Naive thymus-derived CD4-positive, alpha-beta T cell (primary cell): ENCODE measurements around the gene DSTN. TPM values are rescaled to one million over a fixed set of nuclear protein-coding genes. Genes with fewer than 3 reads are reported as not detected.
A peak's percentile ranks its signal among the peaks of the same experiment; 100 is the strongest.

Source experiments
- ATAC-seq: fragments of 150-1000 bp; cut with Tn5 transposase; 2 replicates; pipeline ENCODE4 v1.10.0; 2021; ENCODE audit warnings: mild to moderate bottlenecking, moderate library complexity
- CTCF ChIA-PET: fragments of 350-600 bp; sonication (Branson Sonifier 250); formaldehyde crosslinking; loops from one replicate; lab custom pipeline; 2021; ENCODE audit warnings: antibody characterized with exemption; lab: Charles Lee
- POLR2A ChIA-PET: fragments of 350-600 bp; sonication (Branson Sonifier 250); formaldehyde crosslinking; loops from one replicate; lab custom pipeline; 2021; ENCODE audit warnings: antibody characterized with exemption, inconsistent platforms; lab: Charles Lee
- DNase-seq, 9 donors: peaks; one replicate each; pipeline versions ENCODE4 v3.0.0 to v3.0.0-alpha.2; 2020 to 2022; ENCODE audit warnings: mixed read lengths in 1 of 9
- H3K27ac ChIP-seq: one replicate; pipeline ENCODE4 v1.7.0; 2013; ENCODE audit warnings: mild to moderate bottlenecking, low read depth, low read length, moderate library complexity
- H3K27me3 ChIP-seq, 2 donors: one replicate each; pipeline ENCODE4 v1.7.0; 2013; ENCODE audit warnings: low read length in 2 of 2, mild to moderate bottlenecking in 2 of 2, moderate library complexity in 2 of 2; ENCODE audit not compliant: control insufficient read depth in 2 of 2, insufficient read depth in 2 of 2
- H3K36me3 ChIP-seq, 3 experiments: 1 replicate in 2 of 3; 2 replicates in 1 of 3; pipeline ENCODE4 v1.7.0; 2013; ENCODE audit warnings: low read length in 3 of 3, mild to moderate bottlenecking in 3 of 3, moderate library complexity in 1 of 3; ENCODE audit not compliant: insufficient read depth in 3 of 3, control insufficient read depth in 2 of 3
- H3K4me1 ChIP-seq, 2 donors: one replicate each; pipeline ENCODE4 v1.7.0; 2013; ENCODE audit warnings: low read length in 2 of 2, mild to moderate bottlenecking in 2 of 2, moderate library complexity in 1 of 2; ENCODE audit not compliant: control insufficient read depth in 2 of 2, insufficient read depth in 2 of 2
- H3K4me3 ChIP-seq: 2 replicates; pipeline ENCODE4 v1.7.0; 2013; ENCODE audit warnings: mild to moderate bottlenecking, low read length
- H3K9me3 ChIP-seq, 3 experiments: 1 replicate in 2 of 3; 2 replicates in 1 of 3; pipeline ENCODE4 v1.7.0; 2013; ENCODE audit warnings: low read length in 3 of 3; ENCODE audit not compliant: control insufficient read depth in 2 of 3
- H3K27ac Mint-ChIP-seq, 9 donors: one replicate each; pipeline ENCODE4 v1.8.0; 2020 to 2022; ENCODE audit warnings: mixed read lengths in 9 of 9, mild to moderate bottlenecking in 8 of 9, moderate library complexity in 5 of 9, inconsistent platforms in 2 of 9
- H3K27me3 Mint-ChIP-seq, 5 donors: one replicate each; pipeline ENCODE4 v1.8.0; 2021 to 2022; ENCODE audit warnings: mixed read lengths in 5 of 5, mild to moderate bottlenecking in 1 of 5
- H3K36me3 Mint-ChIP-seq, 5 donors: one replicate each; pipeline ENCODE4 v1.8.0; 2020 to 2022; ENCODE audit warnings: mixed read lengths in 5 of 5, mild to moderate bottlenecking in 3 of 5, inconsistent platforms in 1 of 5
- H3K4me1 Mint-ChIP-seq, 7 donors: one replicate each; pipeline ENCODE4 v1.8.0; 2020 to 2022; ENCODE audit warnings: mixed read lengths in 7 of 7, mild to moderate bottlenecking in 3 of 7, inconsistent platforms in 1 of 7
- H3K4me3 Mint-ChIP-seq, 10 donors: one replicate each; pipeline ENCODE4 v1.8.0; 2020 to 2022; ENCODE audit warnings: mild to moderate bottlenecking in 10 of 10, mixed read lengths in 10 of 10, moderate library complexity in 6 of 10, inconsistent platforms in 2 of 10
- H3K9me3 Mint-ChIP-seq, 11 donors: one replicate each; pipeline ENCODE4 v1.8.0; 2020 to 2022; ENCODE audit warnings: mixed read lengths in 11 of 11, mild to moderate bottlenecking in 4 of 11, inconsistent platforms in 1 of 11, moderate library complexity in 1 of 11
- intact Hi-C, 2 donors: fragments of 100-400 bp; cut with micrococcal nuclease; formaldehyde crosslinking; loops; one replicate each; pipeline ENCODE4 v1.15.1; 2023
- polyA plus RNA-seq, 2 donors: library from polyadenylated mRNA; unstranded; fragments of 300-500 nt; fragmentation: Illumina TruSeq; gene quantifications; one replicate each; pipeline ENCODE4 v1.2.3, GENCODE V29; 2021
- total RNA-seq, 6 experiments: library from RNA in 5 of 6; stranded (reverse) in 5 of 6; gene quantifications; 1 replicate in 5 of 6; 2 replicates in 1 of 6; pipeline ENCODE4 v1.2.3 and lab custom pipeline; 2021 to 2026

Gene DSTN
- total and polyA plus RNA-seq, 7 experiments from 2014 or later: 28.7 to 113 (median 38.7) TPM

- Mint-ChIP-seq H3K27me3 (peaks cover 0 to 15% (median 0%) of the 10 kb centered on the region in 5 donors), H3K27ac (no peak overlapping the region), H3K4me1 (peaks cover 0 to 21% (median 2%) of the 10 kb centered on the region in 7 donors), H3K9me3 (peaks cover 0 to 3% (median 0%) of the 10 kb centered on the region in 11 donors), H3K36me3 (no peaks in the 10 kb centered on the region), H3K4me3 (no peak overlapping the region)
- ATAC-seq (no peak), DNase-seq (no peak)
- H3K27me3 ChIP-seq: no peaks in the 10 kb centered on the region
- no peaks in the 10 kb centered on the region for H3K4me1 ChIP-seq
- no peak overlapping the region for H3K4me3 ChIP-seq
- H3K36me3 ChIP-seq: no peaks in the 10 kb centered on the region
- POLR2A ChIA-PET: interaction anchor here (0.7 kb wide), 1 partner anchor 9 kb away, joined by 4 read pairs; no protein-coding TSS in a partner anchor
- intact Hi-C loops: no loop called here
- H3K27ac ChIP-seq: no peak overlapping the region
- CTCF ChIA-PET: no interaction called here
- H3K9me3 ChIP-seq: no peaks in the 10 kb centered on the region
Measured at GRCh38 chr20:17562804-17563305, 7.0 kb upstream of the DSTN start.

GRCh38 chr20:17565169-17565845 lies 4.6 kb upstream of the DSTN start:
- H3K4me3 ChIP-seq: no peak overlapping the region
- no peaks in the 10 kb centered on the region for H3K9me3 ChIP-seq
- peaks cover 0 to 8% (median 0%) of the 10 kb centered on the region in 3 experiments for H3K36me3 ChIP-seq
- ChIA-PET CTCF (no interaction called here), POLR2A (no interaction called here)
- no peak for DNase-seq
- H3K27ac ChIP-seq: no peak overlapping the region
- no peaks in the 10 kb centered on the region for H3K27me3 ChIP-seq
- Mint-ChIP-seq H3K9me3 (peaks cover 0 to 3% (median 0%) of the 10 kb centered on the region in 11 donors), H3K4me3 (no peak overlapping the region), H3K4me1 (peaks cover 0 to 11% (median 5%) of the 10 kb centered on the region in 7 donors), H3K27ac (no peak overlapping the region), H3K36me3 (peaks cover 0 to 4% (median 0%) of the 10 kb centered on the region in 5 donors), H3K27me3 (peaks cover 0 to 21% (median 0%) of the 10 kb centered on the region in 5 donors)
- no peak for ATAC-seq
- intact Hi-C loops: no loop called here
- H3K4me1 ChIP-seq: no peaks in the 10 kb centered on the region

- Histone ChIP-seq H3K27me3 (no peaks in the 10 kb centered on the region), H3K4me1 (peaks cover 5% of the 10 kb centered on the region in 2 donors), H3K27ac (no peak overlapping the region), H3K9me3 (no peaks in the 10 kb centered on the region), H3K4me3 (no peak overlapping the region), H3K36me3 (peaks cover 0 to 10% (median 0%) of the 10 kb centered on the region in 3 experiments)
- POLR2A ChIA-PET: no interaction called here
- intact Hi-C loops: no loop called here
- no peak for DNase-seq
- Mint-ChIP-seq H3K4me3 (no peak overlapping the region), H3K36me3 (peaks cover 0 to 4% (median 0%) of the 10 kb centered on the region in 5 donors), H3K27me3 (peaks cover 0 to 21% (median 0%) of the 10 kb centered on the region in 5 donors), H3K9me3 (peaks cover 0 to 3% (median 0%) of the 10 kb centered on the region in 11 donors), H3K4me1 (peaks cover 4 to 20% (median 9%) of the 10 kb centered on the region in 7 donors), H3K27ac (no peak overlapping the region)
- CTCF ChIA-PET: interaction anchor here (0.5 kb wide), 1 partner anchor 81 kb away, joined by 3 read pairs; no protein-coding TSS in a partner anchor
- ATAC-seq: no peak
Measured at GRCh38 chr20:17566345-17566744, 3.5 kb upstream of the DSTN start.

- peaks cover 5 to 11% of the 10 kb centered on the region in 2 donors for H3K4me1 ChIP-seq
- Mint-ChIP-seq H3K4me3 (peak overlapping the region; percentile 11 to 97 (median 54)), H3K4me1 (peaks cover 17 to 39% (median 27%) of the 10 kb centered on the region in 7 donors), H3K36me3 (peaks cover 0 to 4% (median 0%) of the 10 kb centered on the region in 5 donors), H3K9me3 (peaks cover 0 to 3% (median 0%) of the 10 kb centered on the region in 11 donors), H3K27me3 (peaks cover 0 to 21% (median 0%) of the 10 kb centered on the region in 5 donors), H3K27ac (peak overlapping the region in 7 of 9 donors; percentile 1 to 64 (median 9))
- no peaks in the 10 kb centered on the region for H3K27me3 ChIP-seq
- no peak for DNase-seq
- no peak overlapping the region for H3K4me3 ChIP-seq
- ChIA-PET POLR2A (no interaction called here), CTCF (no interaction called here)
- no peak for ATAC-seq
- peaks cover 0 to 10% (median 0%) of the 10 kb centered on the region in 3 experiments for H3K36me3 ChIP-seq
- no peak overlapping the region for H3K27ac ChIP-seq
- no peaks in the 10 kb centered on the region for H3K9me3 ChIP-seq
- intact Hi-C loops: no loop called here
Measured at GRCh38 chr20:17568045-17568788, 1.7 kb upstream of the DSTN start.

GRCh38 chr20:17568972-17569521 lies 828 bp upstream of the DSTN start:
- ATAC-seq (no peak), DNase-seq (peak in 2 of 9 donors; percentile 10 to 35)
- Mint-ChIP-seq H3K9me3 (peaks cover 0 to 3% (median 0%) of the 10 kb centered on the region in 11 donors), H3K27me3 (peaks cover 0 to 19% (median 0%) of the 10 kb centered on the region in 5 donors), H3K36me3 (peaks cover 0 to 4% (median 0%) of the 10 kb centered on the region in 5 donors), H3K4me3 (peak overlapping the region; percentile 11 to 97 (median 72)), H3K27ac (peak overlapping the region in 2 of 9 donors; percentile 9), H3K4me1 (peaks cover 17 to 43% (median 31%) of the 10 kb centered on the region in 7 donors)
- ChIA-PET CTCF (interaction anchor here (2.7 kb wide), 1 partner anchor 41 kb away, joined by 11 read pairs; no protein-coding TSS in a partner anchor), POLR2A (interaction anchor here (1.2 to 3.1 kb wide), 2 partner anchors 41 to 113 kb away, joined by 7 to 31 read pairs; partner anchors contain the start of gene RRBP1)
- H3K36me3 ChIP-seq: peaks cover 0 to 10% (median 0%) of the 10 kb centered on the region in 3 experiments
- intact Hi-C loops: loop anchor here (1.0 kb wide), 2 partner anchors 11 to 569 kb away; no protein-coding TSS in a partner anchor
- H3K4me1 ChIP-seq: peaks cover 5 to 11% of the 10 kb centered on the region in 2 donors
- no peak overlapping the region for H3K4me3 ChIP-seq
- no peaks in the 10 kb centered on the region for H3K9me3 ChIP-seq
- no peak overlapping the region for H3K27ac ChIP-seq
- H3K27me3 ChIP-seq: no peaks in the 10 kb centered on the region
